ENCODE results near the gene ZYG11A. TPM values are rescaled to one million over a fixed set of nuclear protein-coding genes. Genes with fewer than 3 reads are reported as not detected.

ZYG11A gene
- total RNA-seq, 1 donor from 2014 or later = not detected

- DNase-seq (no peak), ATAC-seq (no peak)
- intact Hi-C loops (cut with micrococcal nuclease) = no loop called here
Measured at GRCh38 chr1:52944566-52944965, 102.0 kb downstream of the ZYG11A start.

Small RNA genes within 50 kb of the gene (microRNA-seq; reads per million reads assigned to microRNA genes)
- gene MIR1273F (ENCODE audit: borderline number of aligned reads) = not detected
- gene MIR1273G (ENCODE audit: borderline number of aligned reads) = not detected
- gene MIR5095 (ENCODE audit: borderline number of aligned reads) = not detected

Other genes with a start within 250 kb of the ZYG11A start
- gene GPX7, start 240.4 kb upstream of the ZYG11A start, total RNA-seq = 4.2 TPM
- not detected for gene SHISAL2A, start 209.6 kb upstream of the ZYG11A start, total RNA-seq
- 18.5 TPM for gene COA7, start 144.4 kb upstream of the ZYG11A start, total RNA-seq
- 84.3 TPM for gene ZYG11B, start 116.3 kb upstream of the ZYG11A start, total RNA-seq
- gene ECHDC2, start 79.0 kb downstream of the ZYG11A start, total RNA-seq = 155 TPM
- gene SCP2, start 84.5 kb downstream of the ZYG11A start, total RNA-seq = 144 TPM
- gene PODN, start 219.5 kb downstream of the ZYG11A start, total RNA-seq = 19.4 TPM